A549 (cell line): ENCODE measurements around the gene TTC8. TPM values are rescaled to one million over a fixed set of nuclear protein-coding genes. Genes with fewer than 3 reads are reported as not detected.

Experiments
- ATAC-seq, 2 experiments: fragments of 200-7000 bp in 1 of 2; fragments of >200 bp in 1 of 2; cut with Nextera tagmentation in 1 of 2; cut with Tn5 transposase in 1 of 2; 3 replicates each; pipeline versions ENCODE4 v1.8.0 to v1.9.1; 2018 to 2020; ENCODE audit warnings: mild to moderate bottlenecking in 1 of 2, moderate library complexity in 1 of 2
- CTCF ChIA-PET: fragments of 300-600 bp; sonication (Branson Sonifier 250); formaldehyde crosslinking; extraction: SDS; loops from one replicate; lab custom pipeline; 2021; ENCODE audit warnings: antibody characterized with exemption, inconsistent platforms; lab: Yijun Ruan, JAX
- POLR2A ChIA-PET: fragments of 350-600 bp; formaldehyde crosslinking; extraction: SDS; loops from one replicate; lab custom pipeline; 2021; ENCODE audit warnings: antibody characterized with exemption, inconsistent platforms; lab: Yijun Ruan, JAX
- DNase-seq, 2 experiments: peaks; one replicate each; pipeline versions ENCODE4 v3.0.0 to v3.0.0-alpha.2; 2011 to 2016; ENCODE audit warnings: low read depth in 1 of 2, low spot score in 1 of 2
- FAIRE-seq: peaks from 2 replicates; lab custom pipeline; 2011; peaks lifted over from hg19 to GRCh38; lab: Jason Lieb, UNC
- H3K27ac ChIP-seq, 2 experiments: fragments of >200 bp; sonication (Bioruptor Twin); formaldehyde crosslinking; 3 replicates each; pipeline ENCODE4 v1.5.1; 2016 to 2017
- H3K4me1 ChIP-seq: fragments of >200 bp; sonication (Bioruptor Twin); formaldehyde crosslinking; 3 replicates; pipeline ENCODE4 v1.6.1; 2016
- H3K4me2 ChIP-seq: fragments of >200 bp; sonication (Bioruptor Twin); formaldehyde crosslinking; 3 replicates; pipeline ENCODE4 v1.6.1; 2016
- H3K4me3 ChIP-seq: fragments of >200 bp; sonication (Bioruptor Twin); formaldehyde crosslinking; 3 replicates; pipeline ENCODE4 v1.5.1; 2016
- H3K9me3 ChIP-seq: fragments of >200 bp; sonication (Bioruptor Twin); formaldehyde crosslinking; 3 replicates; pipeline ENCODE4 v1.6.1; 2016
- CBX8 ChIP-seq: fragments of 200-600 bp; sonication (generic); IDR thresholded peaks from 2 replicates; pipeline ENCODE4 v1.6.1; 2016
- CEBPB ChIP-seq, 2 experiments: fragments of >200 bp in 1 of 2; sonication (Bioruptor Twin) in 1 of 2; formaldehyde crosslinking in 1 of 2; IDR thresholded peaks; 2 replicates each; pipeline ENCODE4 v1.6.1; 2012 to 2016
- CHD2 ChIP-seq: fragments of 150-350 bp; IDR thresholded peaks from 2 replicates; pipeline ENCODE4 v1.6.1; 2014; ENCODE audit warnings: low read length; ENCODE audit not compliant: partially characterized antibody
- CHD4 ChIP-seq: fragments of 200-600 bp; sonication (generic); IDR thresholded peaks from 2 replicates; pipeline ENCODE4 v1.6.1; 2016; ENCODE audit warnings: antibody characterized with exemption, mild to moderate bottlenecking, borderline replicate concordance
- FOSL2 ChIP-seq, 2 experiments: fragments of 450-650 bp in 1 of 2; fragments of >200 bp in 1 of 2; sonication (Bioruptor Twin) in 1 of 2; formaldehyde crosslinking; IDR thresholded peaks; 2 replicates each; pipeline versions ENCODE4 v1.5.0 to v1.6.1; 2016 to 2020; ENCODE audit warnings: mild to moderate bottlenecking in 1 of 2, moderate library complexity in 1 of 2
- FOXS1 ChIP-seq: fragments of 250-450 bp; sonication (Bioruptor Pico); IDR thresholded peaks from 2 replicates; pipeline ENCODE4 v1.5.0; 2020; ENCODE audit warnings: mild to moderate bottlenecking, moderate library complexity
- GATA3 ChIP-seq: IDR thresholded peaks from 2 replicates; pipeline ENCODE4 v1.6.1; 2012; ENCODE audit warnings: borderline replicate concordance
- HOXB13 ChIP-seq: fragments of 250-450 bp; sonication (Bioruptor Pico); IDR thresholded peaks from 2 replicates; pipeline ENCODE4 v1.5.0; 2020; ENCODE audit warnings: low read depth, mild to moderate bottlenecking, moderate library complexity
- KDM1A ChIP-seq: fragments of 200-600 bp; sonication (generic); IDR thresholded peaks from 2 replicates; pipeline ENCODE4 v1.6.1; 2016; ENCODE audit warnings: low read depth, mild to moderate bottlenecking
- MAZ ChIP-seq: fragments of 150-350 bp; IDR thresholded peaks from 2 replicates; pipeline ENCODE4 v1.6.1; 2014; ENCODE audit warnings: antibody characterized with exemption, low read depth, low read length, borderline replicate concordance
- NPAS2 ChIP-seq: fragments of 250-450 bp; sonication (Bioruptor Pico); IDR thresholded peaks from 2 replicates; pipeline ENCODE4 v1.8.0; 2022; ENCODE audit warnings: mild to moderate bottlenecking, moderate library complexity, borderline replicate concordance
- NR3C1 ChIP-seq: fragments of >200 bp; sonication (Bioruptor Twin); formaldehyde crosslinking; IDR thresholded peaks from 3 replicates; pipeline ENCODE4 v1.6.1; 2017
- PHF8 ChIP-seq: fragments of 200-600 bp; sonication (generic); IDR thresholded peaks from 2 replicates; pipeline ENCODE4 v1.6.1; 2016; ENCODE audit warnings: low read depth, mild to moderate bottlenecking, antibody characterized with exemption, moderate library complexity, borderline replicate concordance
- POLR2AphosphoS2 ChIP-seq: conservative IDR thresholded peaks from 2 replicates; pipeline ENCODE4 v1.6.1; 2012; ENCODE audit warnings: low read length, improper control_type of control experiment, inconsistent platforms
- REST ChIP-seq: fragments of 200-600 bp; sonication (generic); IDR thresholded peaks from 2 replicates; pipeline ENCODE4 v1.6.1; 2016; ENCODE audit warnings: antibody characterized with exemption, mild to moderate bottlenecking, moderate library complexity
- RFX5 ChIP-seq: fragments of 450-650 bp; IDR thresholded peaks from 2 replicates; pipeline ENCODE4 v1.7.1; 2014; ENCODE audit warnings: antibody characterized with exemption, mild to moderate bottlenecking, moderate library complexity
- SMC3 ChIP-seq: fragments of >200 bp; sonication (Bioruptor Twin); formaldehyde crosslinking; IDR thresholded peaks from 3 replicates; pipeline ENCODE4 v1.6.1; 2018; ENCODE audit warnings: inconsistent platforms
- ZC3H11A ChIP-seq: fragments of 450-650 bp; IDR thresholded peaks from 2 replicates; pipeline ENCODE4 v1.6.1; 2014; ENCODE audit warnings: antibody characterized with exemption, mild to moderate bottlenecking
- ZFP36 ChIP-seq: fragments of 450-650 bp; IDR thresholded peaks from 2 replicates; pipeline ENCODE4 v1.6.1; 2014; ENCODE audit warnings: borderline replicate concordance; ENCODE audit not compliant: partially characterized antibody
- ZSCAN20 ChIP-seq: fragments of 250-450 bp; sonication (Bioruptor Pico); IDR thresholded peaks from 2 replicates; pipeline ENCODE4 v1.8.0; 2022; ENCODE audit warnings: mild to moderate bottlenecking, moderate library complexity
- WGBS: methylation state at CpG from one replicate; pipeline ENCODE4 v1.1.6; 2017; ENCODE audit errors: missing lambda C conversion rate; 5-methylcytosine and 5-hydroxymethylcytosine counted together
- polyA plus RNA-seq, 4 experiments: library from polyadenylated mRNA; depleted of rRNA in 3 of 4; stranded (reverse); fragments of >200 nt; fragmentation: RNase III in 1 of 4; extraction: RNeasy Plus Mini Kit Qiagen cat#74134 plus additional on column Dnase treatment in 1 of 4; gene quantifications; 2 replicates in 3 of 4; 3 replicates in 1 of 4; pipeline ENCODE4 v1.2.3, GENCODE V29; 2011 to 2017
- TF ChIP-seq, protein P1 (sequence below): IDR thresholded peaks from 2 replicates; pipeline ENCODE4 v1.6.1; 2012
- TF ChIP-seq, protein P2 (sequence below): fragments of 250-450 bp; sonication (Bioruptor Pico); IDR thresholded peaks from 2 replicates; pipeline ENCODE4 v1.5.0; 2020; ENCODE audit warnings: low read depth, mild to moderate bottlenecking, moderate library complexity
- TF ChIP-seq, protein P3 (sequence below): fragments of >200 bp; sonication (Bioruptor Twin); formaldehyde crosslinking; IDR thresholded peaks from 3 replicates; pipeline ENCODE4 v1.5.1; 2016
- TF ChIP-seq, protein P4 (sequence below): fragments of 150-350 bp; IDR thresholded peaks from 2 replicates; pipeline ENCODE4 v1.6.1; 2014; ENCODE audit warnings: low read depth, mild to moderate bottlenecking, low read length

TTC8 gene
- polyA plus RNA-seq, 2 of the 4 experiments (the other 2 are of a cell fraction), result 36.6 to 56.8 TPM

- CTCF ChIA-PET, result interaction anchor here (0.6 kb wide), 1 partner anchor 115 kb away, joined by 4 read pairs; no protein-coding TSS in a partner anchor
- no peak overlapping the region for H3K27ac ChIP-seq
- DNase-seq, result no peak
- TF ChIP-seq POLR2AphosphoS2 (no peak), PHF8 (no peak), CEBPB (IDR thresholded peaks at IDR 0.05) (peak in 1 of 2 experiments; percentile 47; a peak in 1 of 4 replicates)
- TF ChIP-seq, all 56 proteins: peak for 1
- POLR2A ChIA-PET, result no interaction called here
- Histone ChIP-seq H3K4me1 (no peaks in the 10 kb centered on the region), H3K4me3 (no peak overlapping the region), H3K4me2 (no peak overlapping the region), H3K9me3 (no peaks in the 10 kb centered on the region)
- ATAC-seq (no peak), FAIRE-seq (no peak)
- 41% methylated on average over 4 of the region's 4 CpGs for WGBS
Observed at GRCh38 chr14:88911809-88912208, 87.4 kb downstream of the TTC8 start.

- 6% methylated on average over 4 of the region's 4 CpGs for WGBS
- CTCF ChIA-PET, result interaction anchor here (0.8 kb wide), 1 partner anchor 112 kb away, joined by 3 read pairs; no protein-coding TSS in a partner anchor
Observed at GRCh38 chr14:88914956-88915355, 90.5 kb downstream of the TTC8 start.

DNA sequence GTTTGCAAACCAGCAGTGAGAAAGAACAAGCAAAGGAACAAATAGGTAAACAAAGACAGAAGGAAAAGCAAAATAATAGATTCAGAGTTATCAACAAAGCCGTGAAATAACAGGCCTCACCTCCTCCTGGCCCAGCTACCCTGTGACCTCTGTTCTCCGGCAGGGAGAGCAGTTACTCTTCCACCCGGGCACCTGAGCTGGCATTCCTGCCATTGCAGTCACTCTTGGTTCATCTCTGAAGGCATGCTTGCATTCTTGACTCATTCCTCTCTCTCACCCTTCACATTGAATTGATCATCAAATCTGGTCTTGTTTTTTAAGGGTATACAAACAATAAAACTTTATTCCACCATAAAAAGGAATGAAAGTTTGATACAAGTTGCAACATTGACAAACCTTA is 95.1 kb downstream of the TTC8 start:
- no peak for FAIRE-seq
- Histone ChIP-seq H3K27ac (no peak overlapping the region), H3K4me2 (no peak overlapping the region)
- no peak for TF ChIP-seq HOXB13
- no peak for TF ChIP-seq PHF8
- TF ChIP-seq CHD4, result no peak
- no peak for TF ChIP-seq CBX8
- TF ChIP-seq CEBPB (IDR thresholded peaks at IDR 0.05), result no peak
- TF ChIP-seq ZC3H11A, result no peak
- TF ChIP-seq KDM1A, result no peak
- TF ChIP-seq CHD2, result no peak
- TF ChIP-seq REST, result no peak
- peak; percentile 62 for TF ChIP-seq SMC3
- no peak for TF ChIP-seq ZSCAN20 (CRISPR knock-in tag)
- no peak for TF ChIP-seq NR3C1
- no peak for TF ChIP-seq ZFP36
- no peak for TF ChIP-seq GATA3
- TF ChIP-seq, protein P1, sequence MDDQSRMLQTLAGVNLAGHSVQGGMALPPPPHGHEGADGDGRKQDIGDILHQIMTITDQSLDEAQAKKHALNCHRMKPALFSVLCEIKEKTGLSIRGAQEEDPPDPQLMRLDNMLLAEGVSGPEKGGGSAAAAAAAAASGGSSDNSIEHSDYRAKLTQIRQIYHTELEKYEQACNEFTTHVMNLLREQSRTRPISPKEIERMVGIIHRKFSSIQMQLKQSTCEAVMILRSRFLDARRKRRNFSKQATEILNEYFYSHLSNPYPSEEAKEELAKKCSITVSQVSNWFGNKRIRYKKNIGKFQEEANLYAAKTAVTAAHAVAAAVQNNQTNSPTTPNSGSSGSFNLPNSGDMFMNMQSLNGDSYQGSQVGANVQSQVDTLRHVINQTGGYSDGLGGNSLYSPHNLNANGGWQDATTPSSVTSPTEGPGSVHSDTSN, result no peak
- no peak for TF ChIP-seq MAZ
- TF ChIP-seq NPAS2 (CRISPR knock-in tag), result no peak
- TF ChIP-seq FOXS1 (CRISPR knock-in tag), result no peak
- TF ChIP-seq, protein P2, sequence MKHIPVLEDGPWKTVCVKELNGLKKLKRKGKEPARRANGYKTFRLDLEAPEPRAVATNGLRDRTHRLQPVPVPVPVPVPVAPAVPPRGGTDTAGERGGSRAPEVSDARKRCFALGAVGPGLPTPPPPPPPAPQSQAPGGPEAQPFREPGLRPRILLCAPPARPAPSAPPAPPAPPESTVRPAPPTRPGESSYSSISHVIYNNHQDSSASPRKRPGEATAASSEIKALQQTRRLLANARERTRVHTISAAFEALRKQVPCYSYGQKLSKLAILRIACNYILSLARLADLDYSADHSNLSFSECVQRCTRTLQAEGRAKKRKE (CRISPR knock-in tag), result no peak
- no peak for TF ChIP-seq FOSL2 (IDR thresholded peaks at IDR 0.05)
- TF ChIP-seq FOSL2 (CRISPR knock-in tag; IDR thresholded peaks at IDR 0.05), result peak; percentile 51
- no peak for TF ChIP-seq RFX5
- TF ChIP-seq, protein P3, sequence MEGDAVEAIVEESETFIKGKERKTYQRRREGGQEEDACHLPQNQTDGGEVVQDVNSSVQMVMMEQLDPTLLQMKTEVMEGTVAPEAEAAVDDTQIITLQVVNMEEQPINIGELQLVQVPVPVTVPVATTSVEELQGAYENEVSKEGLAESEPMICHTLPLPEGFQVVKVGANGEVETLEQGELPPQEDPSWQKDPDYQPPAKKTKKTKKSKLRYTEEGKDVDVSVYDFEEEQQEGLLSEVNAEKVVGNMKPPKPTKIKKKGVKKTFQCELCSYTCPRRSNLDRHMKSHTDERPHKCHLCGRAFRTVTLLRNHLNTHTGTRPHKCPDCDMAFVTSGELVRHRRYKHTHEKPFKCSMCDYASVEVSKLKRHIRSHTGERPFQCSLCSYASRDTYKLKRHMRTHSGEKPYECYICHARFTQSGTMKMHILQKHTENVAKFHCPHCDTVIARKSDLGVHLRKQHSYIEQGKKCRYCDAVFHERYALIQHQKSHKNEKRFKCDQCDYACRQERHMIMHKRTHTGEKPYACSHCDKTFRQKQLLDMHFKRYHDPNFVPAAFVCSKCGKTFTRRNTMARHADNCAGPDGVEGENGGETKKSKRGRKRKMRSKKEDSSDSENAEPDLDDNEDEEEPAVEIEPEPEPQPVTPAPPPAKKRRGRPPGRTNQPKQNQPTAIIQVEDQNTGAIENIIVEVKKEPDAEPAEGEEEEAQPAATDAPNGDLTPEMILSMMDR, result peak; percentile 31; the same call in 2 of the 3 replicates

More at GRCh38 chr14:88914956-88915355, 90.5 kb downstream of the TTC8 start:
- FAIRE-seq (no peak), DNase-seq (no peak), ATAC-seq (no peak)
- Histone ChIP-seq H3K4me2 (no peak overlapping the region), H3K4me1 (0 out of 3 replicates have a peak, but pooled peaks cover 5% of the 10 kb centered on the region), H3K27ac (no peak overlapping the region), H3K9me3 (no peaks in the 10 kb centered on the region), H3K4me3 (no peak overlapping the region)
- TF ChIP-seq, protein P4, sequence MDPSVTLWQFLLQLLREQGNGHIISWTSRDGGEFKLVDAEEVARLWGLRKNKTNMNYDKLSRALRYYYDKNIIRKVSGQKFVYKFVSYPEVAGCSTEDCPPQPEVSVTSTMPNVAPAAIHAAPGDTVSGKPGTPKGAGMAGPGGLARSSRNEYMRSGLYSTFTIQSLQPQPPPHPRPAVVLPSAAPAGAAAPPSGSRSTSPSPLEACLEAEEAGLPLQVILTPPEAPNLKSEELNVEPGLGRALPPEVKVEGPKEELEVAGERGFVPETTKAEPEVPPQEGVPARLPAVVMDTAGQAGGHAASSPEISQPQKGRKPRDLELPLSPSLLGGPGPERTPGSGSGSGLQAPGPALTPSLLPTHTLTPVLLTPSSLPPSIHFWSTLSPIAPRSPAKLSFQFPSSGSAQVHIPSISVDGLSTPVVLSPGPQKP, result no peak
- POLR2A ChIA-PET, result no interaction called here

More for the DNA sequence above, 95.1 kb downstream of the TTC8 start:
- no peak overlapping the region for H3K4me3 ChIP-seq
- H3K4me1 ChIP-seq, result 0 out of 3 replicates have a peak, but pooled peaks cover 5% of the 10 kb centered on the region
- ChIA-PET POLR2A (interaction anchor here (0.5 kb wide), 1 partner anchor 75 kb away, joined by 3 read pairs; no protein-coding TSS in a partner anchor), CTCF (interaction anchor here (0.6 to 3.7 kb wide), 6 partner anchors 13 to 1022 kb away, joined by 3 to 17 read pairs (median 3); no protein-coding TSS in a partner anchor)
- ATAC-seq, result peak; percentile 78 to 89
- WGBS, result 8% methylated on average over 3 of the region's 3 CpGs
- peaks cover 21% of the 10 kb centered on the region for H3K9me3 ChIP-seq
- DNase-seq, result peak; percentile 15 to 54
